Cardiac atrium fibroblast (primary cell): Measurements from ENCODE around the gene HTR2A. TPM values are rescaled to one million over a fixed set of nuclear protein-coding genes. Genes with fewer than 3 reads are reported as not detected.

Source experiments
- total RNA-seq: library from RNA; depleted of rRNA; stranded (reverse); fragments of >200 nt; gene quantifications from 2 replicates; pipeline ENCODE4 v1.2.3, GENCODE V29; 2015

The HTR2A gene
- 0.49 and 0.72 TPM in 2 replicates for total RNA-seq

GRCh38 chr13:46896341-46897137, at the start of gene HTR2A:
HTR2A (minus strand) TSS chr13:46897053; CDS start chr13:46895906, 1,147 bp downstream.

GRCh38 chr13:46796515-46797474, 100.1 kb downstream of the HTR2A start, which contains the start of gene ESD:
ESD (minus strand) TSS chr13:46797161; CDS start chr13:46791413, 5,748 bp downstream.

Other genes with a start within 250 kb of the HTR2A start
- gene ESD, start 99.9 kb downstream of the HTR2A start, total RNA-seq: 105 and 119 TPM in 2 replicates